H1 (cell line): ENCODE data around the gene TBC1D2.

Experiments used
- EP300 ChIP-seq, 2 experiments: IDR thresholded peaks; 1 replicate in 1 of 2; 2 replicates in 1 of 2; pipeline ENCODE4 v1.6.1; 2011 to 2012; ENCODE audit warnings: low read depth in 2 of 2, low read length in 2 of 2, mild to moderate bottlenecking in 2 of 2, borderline replicate concordance in 1 of 2, inconsistent platforms in 1 of 2, moderate library complexity in 1 of 2
- EZH2 ChIP-seq: fragments of 200-600 bp; sonication (generic); IDR thresholded peaks from 2 replicates; pipeline ENCODE4 v1.7.1; 2012; ENCODE audit warnings: low read depth, mild to moderate bottlenecking, moderate library complexity, low read length, inconsistent platforms; ENCODE audit not compliant: severe bottlenecking
- HDAC2 ChIP-seq, 2 experiments: fragments of 300-600 bp in 1 of 2; sonication (generic) in 1 of 2; IDR thresholded peaks; 2 replicates each; pipeline ENCODE4 v1.6.1; 2011 to 2012; ENCODE audit warnings: low read depth in 2 of 2, low read length in 2 of 2, mild to moderate bottlenecking in 2 of 2, moderate library complexity in 2 of 2, borderline replicate concordance in 1 of 2, inconsistent platforms in 1 of 2
- JUN ChIP-seq: IDR thresholded peaks from 2 replicates; pipeline ENCODE4 v1.6.1; 2011; ENCODE audit warnings: low read depth, mild to moderate bottlenecking, improper control_type of control experiment, low read length
- PHF8 ChIP-seq: fragments of 200-600 bp; sonication (generic); conservative IDR thresholded peaks from 2 replicates; pipeline ENCODE4 v1.7.1; 2012; ENCODE audit warnings: low read depth, mild to moderate bottlenecking, inconsistent platforms, low read length, moderate library complexity
- POLR2A ChIP-seq, 2 experiments: IDR thresholded peaks; 1 replicate in 1 of 2; 2 replicates in 1 of 2; pipeline ENCODE4 v1.6.1; 2011; ENCODE audit warnings: low read depth in 2 of 2, low read length in 2 of 2, mild to moderate bottlenecking in 2 of 2; ENCODE audit errors: control extremely low read depth in 1 of 2
- POLR2AphosphoS5 ChIP-seq: IDR thresholded peaks from 2 replicates; pipeline ENCODE4 v1.6.1; 2011; ENCODE audit warnings: low read depth, low read length
- RFX5 ChIP-seq: IDR thresholded peaks from 2 replicates; pipeline ENCODE4 v1.6.1; 2011; ENCODE audit warnings: low read depth, low read length, improper control_type of control experiment, borderline replicate concordance
- TCF12 ChIP-seq: IDR thresholded peaks from 2 replicates; pipeline ENCODE4 v1.6.1; 2011; ENCODE audit warnings: low read depth, mild to moderate bottlenecking, low read length
- TF ChIP-seq, protein P1 (sequence below), 3 experiments: IDR thresholded peaks; 1 replicate in 2 of 3; 2 replicates in 1 of 3; pipeline versions ENCODE4 v1.5.1 to v1.6.1; 2011; ENCODE audit warnings: low read length in 3 of 3, mild to moderate bottlenecking in 3 of 3, inconsistent platforms in 2 of 3, low read depth in 1 of 3, moderate library complexity in 1 of 3; ENCODE audit not compliant: insufficient read depth in 1 of 3; ENCODE audit errors: control extremely low read depth in 1 of 3
- TF ChIP-seq, protein P2 (sequence below): IDR thresholded peaks from 2 replicates; pipeline ENCODE4 v1.6.1; 2011; ENCODE audit warnings: low read depth, mild to moderate bottlenecking, low read length; ENCODE audit not compliant: insufficient read depth

DNA sequence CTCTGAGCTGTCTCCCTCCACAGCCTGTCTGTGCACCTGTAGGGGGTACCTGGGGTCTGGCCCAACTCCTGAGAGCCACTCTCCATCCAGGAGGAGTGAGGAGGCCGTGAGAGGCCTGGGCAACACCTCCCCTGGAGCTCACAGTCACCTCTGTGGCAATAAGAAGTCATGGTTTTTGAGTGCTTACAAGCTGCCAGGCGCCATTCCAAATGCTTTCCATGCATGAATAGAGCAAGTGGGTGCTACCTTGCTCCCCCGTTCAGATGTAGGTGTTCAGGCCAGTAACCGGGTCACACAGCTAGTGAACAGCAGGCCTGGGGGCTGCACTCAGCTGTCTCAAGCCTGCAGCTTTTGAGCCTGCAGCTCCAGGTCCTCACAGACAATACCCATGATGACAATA, 93.6 kb downstream of the TBC1D2 start:
- TF ChIP-seq POLR2A (IDR thresholded peaks at IDR 0.05; ENCODE audit: control extremely low read depth in 1 of 2, low read depth in 2 of 2, low read length in 2 of 2), result no peak
- no peak for TF ChIP-seq JUN
- TF ChIP-seq POLR2AphosphoS5, result no peak
- no peak for TF ChIP-seq EZH2
- TF ChIP-seq, protein P1, sequence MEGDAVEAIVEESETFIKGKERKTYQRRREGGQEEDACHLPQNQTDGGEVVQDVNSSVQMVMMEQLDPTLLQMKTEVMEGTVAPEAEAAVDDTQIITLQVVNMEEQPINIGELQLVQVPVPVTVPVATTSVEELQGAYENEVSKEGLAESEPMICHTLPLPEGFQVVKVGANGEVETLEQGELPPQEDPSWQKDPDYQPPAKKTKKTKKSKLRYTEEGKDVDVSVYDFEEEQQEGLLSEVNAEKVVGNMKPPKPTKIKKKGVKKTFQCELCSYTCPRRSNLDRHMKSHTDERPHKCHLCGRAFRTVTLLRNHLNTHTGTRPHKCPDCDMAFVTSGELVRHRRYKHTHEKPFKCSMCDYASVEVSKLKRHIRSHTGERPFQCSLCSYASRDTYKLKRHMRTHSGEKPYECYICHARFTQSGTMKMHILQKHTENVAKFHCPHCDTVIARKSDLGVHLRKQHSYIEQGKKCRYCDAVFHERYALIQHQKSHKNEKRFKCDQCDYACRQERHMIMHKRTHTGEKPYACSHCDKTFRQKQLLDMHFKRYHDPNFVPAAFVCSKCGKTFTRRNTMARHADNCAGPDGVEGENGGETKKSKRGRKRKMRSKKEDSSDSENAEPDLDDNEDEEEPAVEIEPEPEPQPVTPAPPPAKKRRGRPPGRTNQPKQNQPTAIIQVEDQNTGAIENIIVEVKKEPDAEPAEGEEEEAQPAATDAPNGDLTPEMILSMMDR (IDR thresholded peaks at IDR 0.05; ENCODE audit: control extremely low read depth in 1 of 3, insufficient read depth in 1 of 3, low read depth in 1 of 3, low read length in 3 of 3), result no peak
- TF ChIP-seq PHF8, result no peak
- TF ChIP-seq, protein P2, sequence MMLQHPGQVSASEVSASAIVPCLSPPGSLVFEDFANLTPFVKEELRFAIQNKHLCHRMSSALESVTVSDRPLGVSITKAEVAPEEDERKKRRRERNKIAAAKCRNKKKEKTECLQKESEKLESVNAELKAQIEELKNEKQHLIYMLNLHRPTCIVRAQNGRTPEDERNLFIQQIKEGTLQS, result no peak
- TF ChIP-seq RFX5, result no peak
- TF ChIP-seq HDAC2 (IDR thresholded peaks at IDR 0.05; ENCODE audit: borderline replicate concordance in 1 of 2, low read depth in 2 of 2, low read length in 2 of 2), result no peak
- no peak for TF ChIP-seq EP300 (IDR thresholded peaks at IDR 0.05; ENCODE audit: borderline replicate concordance in 1 of 2, low read depth in 2 of 2, low read length in 2 of 2)
- TF ChIP-seq TCF12, result no peak
